ENCODE data around the gene DRGX.

Gene DRGX

DNA sequence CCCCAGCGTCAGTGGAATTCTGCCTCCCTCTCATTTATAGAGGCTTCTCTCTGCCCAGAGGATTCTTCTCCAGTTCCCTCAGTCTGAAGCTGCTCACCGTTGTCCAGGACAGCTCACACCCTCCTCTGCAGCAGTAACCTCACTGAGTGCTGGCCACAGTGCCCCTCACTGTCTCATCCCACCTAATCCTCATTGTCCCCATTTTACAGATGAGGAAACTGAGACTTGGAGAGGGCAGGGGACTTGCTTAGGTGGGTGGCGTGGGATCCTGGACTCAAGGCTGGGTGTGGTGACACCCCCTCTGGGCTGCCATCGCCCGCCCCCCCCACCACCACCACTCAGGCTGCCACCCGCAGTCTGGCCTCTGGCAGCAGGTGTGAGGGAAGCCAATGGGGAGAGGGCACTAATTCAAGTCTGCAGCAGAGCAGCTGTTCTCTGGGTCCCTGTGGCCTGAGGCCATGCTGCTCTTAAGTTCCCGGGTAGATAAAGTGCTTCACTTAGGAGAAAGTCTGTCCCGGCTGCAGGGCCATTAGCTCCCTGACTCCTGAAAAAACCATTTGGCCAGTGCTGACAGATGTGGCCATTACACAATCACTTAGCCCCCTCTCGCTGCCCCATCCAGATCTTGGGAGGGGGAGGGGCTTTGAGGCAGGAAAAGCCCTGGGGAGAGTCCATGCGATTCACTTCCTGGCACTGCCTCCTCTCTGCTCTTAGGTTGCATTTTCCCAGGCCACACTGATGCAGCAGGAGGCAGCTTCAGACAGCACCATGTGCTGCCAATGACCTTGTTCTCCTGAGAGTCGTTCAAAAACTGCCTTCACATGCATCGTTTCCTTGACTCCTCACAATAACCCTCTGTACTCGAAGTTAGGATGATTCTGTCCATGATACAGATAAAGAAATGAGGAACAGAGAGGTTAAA, 36.3 kb downstream of the DRGX start:
- no peak overlapping the region for H3K4me3 ChIP-seq (replicated peaks; ENCODE audit: insufficient read depth, low read length)
- DNase-seq (ENCODE audit: low read depth in 1 of 2, low spot score in 1 of 2): peak in 1 of 2 experiments; percentile 14
- TF ChIP-seq GABPA (IDR thresholded peaks at IDR 0.05; ENCODE audit: low read depth) (no peak), SPI1 (IDR thresholded peaks at IDR 0.05; ENCODE audit: borderline replicate concordance, low read depth) (no peak), POLR2AphosphoS5 (IDR thresholded peaks at IDR 0.05; ENCODE audit: low read depth) (no peak)
- TF ChIP-seq, protein P1, sequence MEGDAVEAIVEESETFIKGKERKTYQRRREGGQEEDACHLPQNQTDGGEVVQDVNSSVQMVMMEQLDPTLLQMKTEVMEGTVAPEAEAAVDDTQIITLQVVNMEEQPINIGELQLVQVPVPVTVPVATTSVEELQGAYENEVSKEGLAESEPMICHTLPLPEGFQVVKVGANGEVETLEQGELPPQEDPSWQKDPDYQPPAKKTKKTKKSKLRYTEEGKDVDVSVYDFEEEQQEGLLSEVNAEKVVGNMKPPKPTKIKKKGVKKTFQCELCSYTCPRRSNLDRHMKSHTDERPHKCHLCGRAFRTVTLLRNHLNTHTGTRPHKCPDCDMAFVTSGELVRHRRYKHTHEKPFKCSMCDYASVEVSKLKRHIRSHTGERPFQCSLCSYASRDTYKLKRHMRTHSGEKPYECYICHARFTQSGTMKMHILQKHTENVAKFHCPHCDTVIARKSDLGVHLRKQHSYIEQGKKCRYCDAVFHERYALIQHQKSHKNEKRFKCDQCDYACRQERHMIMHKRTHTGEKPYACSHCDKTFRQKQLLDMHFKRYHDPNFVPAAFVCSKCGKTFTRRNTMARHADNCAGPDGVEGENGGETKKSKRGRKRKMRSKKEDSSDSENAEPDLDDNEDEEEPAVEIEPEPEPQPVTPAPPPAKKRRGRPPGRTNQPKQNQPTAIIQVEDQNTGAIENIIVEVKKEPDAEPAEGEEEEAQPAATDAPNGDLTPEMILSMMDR (IDR thresholded peaks at IDR 0.05; ENCODE audit: insufficient read depth, low read length): no peak
- TF ChIP-seq, protein P2, sequence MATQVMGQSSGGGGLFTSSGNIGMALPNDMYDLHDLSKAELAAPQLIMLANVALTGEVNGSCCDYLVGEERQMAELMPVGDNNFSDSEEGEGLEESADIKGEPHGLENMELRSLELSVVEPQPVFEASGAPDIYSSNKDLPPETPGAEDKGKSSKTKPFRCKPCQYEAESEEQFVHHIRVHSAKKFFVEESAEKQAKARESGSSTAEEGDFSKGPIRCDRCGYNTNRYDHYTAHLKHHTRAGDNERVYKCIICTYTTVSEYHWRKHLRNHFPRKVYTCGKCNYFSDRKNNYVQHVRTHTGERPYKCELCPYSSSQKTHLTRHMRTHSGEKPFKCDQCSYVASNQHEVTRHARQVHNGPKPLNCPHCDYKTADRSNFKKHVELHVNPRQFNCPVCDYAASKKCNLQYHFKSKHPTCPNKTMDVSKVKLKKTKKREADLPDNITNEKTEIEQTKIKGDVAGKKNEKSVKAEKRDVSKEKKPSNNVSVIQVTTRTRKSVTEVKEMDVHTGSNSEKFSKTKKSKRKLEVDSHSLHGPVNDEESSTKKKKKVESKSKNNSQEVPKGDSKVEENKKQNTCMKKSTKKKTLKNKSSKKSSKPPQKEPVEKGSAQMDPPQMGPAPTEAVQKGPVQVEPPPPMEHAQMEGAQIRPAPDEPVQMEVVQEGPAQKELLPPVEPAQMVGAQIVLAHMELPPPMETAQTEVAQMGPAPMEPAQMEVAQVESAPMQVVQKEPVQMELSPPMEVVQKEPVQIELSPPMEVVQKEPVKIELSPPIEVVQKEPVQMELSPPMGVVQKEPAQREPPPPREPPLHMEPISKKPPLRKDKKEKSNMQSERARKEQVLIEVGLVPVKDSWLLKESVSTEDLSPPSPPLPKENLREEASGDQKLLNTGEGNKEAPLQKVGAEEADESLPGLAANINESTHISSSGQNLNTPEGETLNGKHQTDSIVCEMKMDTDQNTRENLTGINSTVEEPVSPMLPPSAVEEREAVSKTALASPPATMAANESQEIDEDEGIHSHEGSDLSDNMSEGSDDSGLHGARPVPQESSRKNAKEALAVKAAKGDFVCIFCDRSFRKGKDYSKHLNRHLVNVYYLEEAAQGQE (IDR thresholded peaks at IDR 0.05; ENCODE audit: insufficient replicate concordance, low read depth): no peak
- H3K27me3 ChIP-seq (ENCODE audit: insufficient read depth, poor library complexity, severe bottlenecking): no peaks in the 10 kb centered on the region
- peak overlapping the region; percentile 57 for H3K27ac ChIP-seq (replicated peaks)

DNA sequence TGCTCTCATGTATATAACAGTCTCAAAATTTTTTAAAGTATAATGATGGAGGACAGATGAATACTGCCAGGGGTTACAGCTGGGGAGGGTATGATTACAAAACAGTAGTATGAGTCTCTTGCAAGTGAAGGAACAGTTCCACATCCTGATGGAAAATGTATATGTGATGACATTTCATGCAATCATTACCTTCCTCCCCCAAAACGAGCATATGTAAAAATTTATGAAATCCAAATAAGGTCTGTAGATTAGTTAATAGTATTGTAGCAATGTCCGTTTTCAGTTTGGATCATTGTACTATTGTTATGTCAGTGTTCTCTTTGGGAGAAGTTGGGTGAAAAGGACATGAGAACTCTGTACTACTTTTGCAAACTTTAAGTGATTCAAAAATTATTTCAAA, 38.0 kb downstream of the DRGX start:
- DNase-seq (ENCODE audit: low read depth in 1 of 2, low spot score in 1 of 2): peak; percentile 34 to 58
- H3K4me3 ChIP-seq (replicated peaks; ENCODE audit: insufficient read depth, low read length): no peak overlapping the region
- H3K27me3 ChIP-seq (ENCODE audit: insufficient read depth, poor library complexity, severe bottlenecking): no peaks in the 10 kb centered on the region
- peak overlapping the region; percentile 26; the same call in 1 of the 2 replicates for H3K27ac ChIP-seq (replicated peaks)
- TF ChIP-seq, protein P1 (IDR thresholded peaks at IDR 0.05; ENCODE audit: insufficient read depth, low read length): no peak
- TF ChIP-seq POLR2AphosphoS5 (IDR thresholded peaks at IDR 0.05; ENCODE audit: low read depth) (no peak; the same call in 1 of the 2 replicates), SPI1 (IDR thresholded peaks at IDR 0.05; ENCODE audit: borderline replicate concordance, low read depth) (no peak), GABPA (IDR thresholded peaks at IDR 0.05; ENCODE audit: low read depth) (no peak)
- TF ChIP-seq, protein P2 (IDR thresholded peaks at IDR 0.05; ENCODE audit: insufficient replicate concordance, low read depth): no peak

DNA sequence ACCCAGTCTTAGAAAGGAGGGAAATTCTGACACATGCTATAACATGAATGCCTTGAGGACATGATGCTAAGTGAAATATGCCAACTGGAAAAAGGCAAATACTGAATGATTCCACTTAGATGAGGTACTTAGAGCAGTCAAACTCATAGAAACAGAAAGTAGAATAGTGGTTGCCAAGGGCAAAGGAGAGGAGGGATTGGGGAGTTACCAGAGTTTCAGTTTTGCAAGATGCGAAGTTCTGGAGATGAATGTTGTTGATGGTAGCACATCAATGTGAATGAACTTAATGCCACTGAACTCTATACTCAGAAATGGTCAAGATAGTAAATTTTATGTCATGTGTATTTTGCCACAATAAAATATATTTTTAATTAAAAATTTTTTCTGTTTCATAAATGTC, 38.9 kb downstream of the DRGX start:
- H3K27ac ChIP-seq (replicated peaks): no peak overlapping the region
- no peak overlapping the region for H3K4me3 ChIP-seq (replicated peaks; ENCODE audit: insufficient read depth, low read length)
- TF ChIP-seq SPI1 (IDR thresholded peaks at IDR 0.05; ENCODE audit: borderline replicate concordance, low read depth): no peak
- no peak for TF ChIP-seq GABPA (IDR thresholded peaks at IDR 0.05; ENCODE audit: low read depth)
- no peak for TF ChIP-seq POLR2AphosphoS5 (IDR thresholded peaks at IDR 0.05; ENCODE audit: low read depth)
- TF ChIP-seq, protein P2 (IDR thresholded peaks at IDR 0.05; ENCODE audit: insufficient replicate concordance, low read depth): no peak
- TF ChIP-seq, protein P1 (IDR thresholded peaks at IDR 0.05; ENCODE audit: insufficient read depth, low read length): no peak
- no peaks in the 10 kb centered on the region for H3K27me3 ChIP-seq (ENCODE audit: insufficient read depth, poor library complexity, severe bottlenecking)
- no peak for DNase-seq (ENCODE audit: low read depth in 1 of 2, low spot score in 1 of 2)
